Body of pancreas (tissue), 4 donors: ENCODE data around the gene MED27. TPM values are rescaled to one million over a fixed set of nuclear protein-coding genes. Genes with fewer than 3 reads are reported as not detected.

ENCODE experiments used
- ATAC-seq: fragments of 150-250 bp; one replicate; pipeline ENCODE4 v1.9.1; 2016
- DNase-seq, 4 donors: peaks; one replicate each; pipeline ENCODE4 v3.0.0-alpha.2; 2019
- H3K27ac ChIP-seq, 4 donors: fragments of 200-600 bp; sonication (generic); 1 replicate in 3 of 4; 2 replicates in 1 of 4; pipeline versions ENCODE4 v1.5.1 to v1.6.1; 2016 to 2019; ENCODE audit warnings: mild to moderate bottlenecking in 1 of 4, mixed read lengths in 1 of 4, moderate library complexity in 1 of 4
- H3K27me3 ChIP-seq, 2 donors: fragments of 200-600 bp; sonication (generic); one replicate each; pipeline ENCODE4 v1.6.0; 2016; ENCODE audit warnings: mild to moderate bottlenecking in 1 of 2
- H3K36me3 ChIP-seq, 2 donors: fragments of 200-600 bp; sonication (generic); replicated peaks in 1 of 2; 2 replicates each; pipeline ENCODE4 v1.5.1; 2016; ENCODE audit warnings: low read depth in 2 of 2; ENCODE audit not compliant: insufficient read depth in 1 of 2
- H3K4me1 ChIP-seq: fragments of 200-600 bp; sonication (generic); one replicate; pipeline ENCODE4 v1.6.0; 2016
- H3K4me3 ChIP-seq, 2 donors: fragments of 200-600 bp; sonication (generic); 1 replicate in 1 of 2; 2 replicates in 1 of 2; pipeline ENCODE4 v1.5.1; 2016 to 2019
- H3K9me3 ChIP-seq, 3 donors: fragments of 200-600 bp; sonication (generic); 1 replicate in 2 of 3; 2 replicates in 1 of 3; pipeline ENCODE4 v1.5.1; 2016
- CTCF ChIP-seq, 7 experiments: fragments of 450-650 bp in 4 of 7; fragments of 200-600 bp in 3 of 7; sonication (generic) in 3 of 7; IDR thresholded peaks; one replicate each; pipeline ENCODE4 v1.5.1; 2016 to 2019; ENCODE audit warnings: antibody characterized with exemption in 7 of 7
- POLR2A ChIP-seq, 3 donors: fragments of 450-650 bp; IDR thresholded peaks; one replicate each; pipeline ENCODE4 v1.6.1; 2016; ENCODE audit warnings: antibody characterized with exemption in 3 of 3, mild to moderate bottlenecking in 2 of 3
- whole genome bisulfite sequencing, 2 donors: methylation state at CpG; one replicate each; pipeline ENCODE4 v1.1.5; 2017; 5-methylcytosine and 5-hydroxymethylcytosine counted together
- intact Hi-C: fragments of 100-400 bp; cut with DNase I; formaldehyde crosslinking; loops from one replicate; pipeline ENCODE4 v1.15.1; 2023
- total RNA-seq, 2 donors: library from RNA; depleted of rRNA; stranded (reverse); fragments of >200 nt; gene quantifications; one replicate each; pipeline ENCODE4 v1.1.0, GENCODE V29; 2016

The MED27 gene
- total RNA-seq, 2 donors from 2014 or later, result 3.4 to 11.5 TPM

- H3K27ac ChIP-seq, result no peak overlapping the region
- no peaks in the 10 kb centered on the region for H3K4me1 ChIP-seq
- TF ChIP-seq POLR2A (IDR thresholded peaks at IDR 0.05) (no peak), CTCF (IDR thresholded peaks at IDR 0.05) (no peak)
- no peak overlapping the region for H3K4me3 ChIP-seq
- H3K27me3 ChIP-seq, result no peaks in the 10 kb centered on the region
- intact Hi-C loops, result no loop called here
- no peaks in the 10 kb centered on the region for H3K36me3 ChIP-seq
- ATAC-seq, result no peak
- no peaks in the 10 kb centered on the region for H3K9me3 ChIP-seq
- 89 to 92% methylated on average over 4 of the region's 4 CpGs for WGBS, 2 donors
- DNase-seq, result no peak
These were observed 93.1 kb downstream of the MED27 start for GRCh38 chr9:131986576-131986975.

- H3K27ac ChIP-seq, result no peak overlapping the region
- H3K4me3 ChIP-seq, result no peak overlapping the region
- H3K4me1 ChIP-seq, result no peaks in the 10 kb centered on the region
- TF ChIP-seq CTCF (IDR thresholded peaks at IDR 0.05), result no peak
- no peak for TF ChIP-seq POLR2A (IDR thresholded peaks at IDR 0.05)
- intact Hi-C loops, result no loop called here
- no peaks in the 10 kb centered on the region for H3K36me3 ChIP-seq
- DNase-seq (no peak), ATAC-seq (no peak)
- H3K9me3 ChIP-seq, result no peaks in the 10 kb centered on the region
- 93 to 97% methylated on average over 3 of the region's 3 CpGs for WGBS, 2 donors
- no peaks in the 10 kb centered on the region for H3K27me3 ChIP-seq
These were observed 93.6 kb downstream of the MED27 start for GRCh38 chr9:131986089-131986488.

GRCh38 chr9:131984564-131984963, 95.1 kb downstream of the MED27 start:
- TF ChIP-seq CTCF (IDR thresholded peaks at IDR 0.05) (no peak), POLR2A (IDR thresholded peaks at IDR 0.05) (no peak)
- Histone ChIP-seq H3K4me3 (no peak overlapping the region), H3K4me1 (no peaks in the 10 kb centered on the region), H3K27ac (no peak overlapping the region), H3K36me3 (no peaks in the 10 kb centered on the region), H3K27me3 (no peaks in the 10 kb centered on the region), H3K9me3 (no peaks in the 10 kb centered on the region)
- WGBS, 2 donors, result 95 to 100% methylated on average over 1 of the region's 1 CpG
- intact Hi-C loops, result no loop called here
- DNase-seq (no peak), ATAC-seq (no peak)

GRCh38 chr9:131982671-131983239, 96.9 kb downstream of the MED27 start:
- Histone ChIP-seq H3K27me3 (no peaks in the 10 kb centered on the region), H3K9me3 (no peaks in the 10 kb centered on the region), H3K4me3 (no peak overlapping the region), H3K27ac (no peak overlapping the region), H3K4me1 (no peaks in the 10 kb centered on the region), H3K36me3 (no peaks in the 10 kb centered on the region)
- DNase-seq (no peak), ATAC-seq (no peak)
- 73 to 80% methylated on average over 5 of the region's 5 CpGs for WGBS, 2 donors
- no peak for TF ChIP-seq POLR2A (IDR thresholded peaks at IDR 0.05)
- TF ChIP-seq CTCF (IDR thresholded peaks at IDR 0.05), result no peak
- intact Hi-C loops, result no loop called here

GRCh38 chr9:131982102-131982501, 97.6 kb downstream of the MED27 start:
- ATAC-seq (no peak), DNase-seq (no peak)
- H3K36me3 ChIP-seq, result no peaks in the 10 kb centered on the region
- intact Hi-C loops, result no loop called here
- H3K9me3 ChIP-seq, result no peaks in the 10 kb centered on the region
- no peak for TF ChIP-seq POLR2A (IDR thresholded peaks at IDR 0.05)
- TF ChIP-seq CTCF (IDR thresholded peaks at IDR 0.05), result no peak
- no peak overlapping the region for H3K4me3 ChIP-seq
- WGBS, 2 donors, result 94 to 95% methylated on average over 4 of the region's 4 CpGs
- H3K4me1 ChIP-seq, result no peaks in the 10 kb centered on the region
- H3K27ac ChIP-seq, result no peak overlapping the region
- H3K27me3 ChIP-seq, result no peaks in the 10 kb centered on the region
